Epithelial cell of proximal tubule (primary cell): Measurements from ENCODE around the gene SAPCD1. TPM values are rescaled to one million over a fixed set of nuclear protein-coding genes. Genes with fewer than 3 reads are reported as not detected.

ENCODE experiments used
- DNase-seq: peaks from one replicate; pipeline ENCODE4 v3.0.0-alpha.2; 2011; ENCODE audit warnings: low read depth
- H3K4me3 ChIP-seq: 2 replicates; pipeline ENCODE4 v1.5.1; 2011; ENCODE audit warnings: low read depth, mild to moderate bottlenecking, low read length
- total RNA-seq: library from RNA; depleted of rRNA; stranded (reverse); fragments of >200 nt; gene quantifications from 2 replicates; pipeline ENCODE4 v1.2.3, GENCODE V29; 2015
- TF ChIP-seq, protein P1 (sequence below): conservative IDR thresholded peaks from 2 replicates; pipeline ENCODE4 v1.5.1; 2012; ENCODE audit warnings: low read depth, mild to moderate bottlenecking, low read length

Gene SAPCD1
- total RNA-seq, 1 donor from 2014 or later: 4.4 TPM

DNA sequence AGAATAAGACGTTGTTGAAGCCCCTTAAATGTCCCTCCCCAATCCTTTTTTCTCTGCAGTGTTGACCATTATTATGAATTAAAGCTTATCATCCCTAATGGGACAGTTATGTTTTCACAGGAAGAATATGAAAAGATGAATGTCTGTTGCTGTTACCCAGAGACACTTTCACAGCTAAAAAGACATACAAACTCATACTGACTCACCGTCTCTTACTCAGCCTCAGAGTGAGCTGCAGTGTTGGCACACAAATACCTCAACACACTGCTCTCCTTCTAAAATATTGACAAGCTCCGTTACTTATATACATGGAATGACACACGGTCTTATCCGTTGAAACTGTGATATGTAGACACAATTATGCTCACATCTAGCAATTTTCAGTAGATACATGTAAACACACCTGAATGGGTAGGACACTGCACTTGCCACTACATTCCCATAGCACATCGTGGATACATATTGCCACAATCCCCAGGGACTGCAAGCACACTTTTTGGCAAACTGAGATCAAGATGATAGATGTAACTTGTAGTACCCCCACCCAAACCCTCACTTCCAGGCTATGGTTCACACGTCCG is 9.6 kb upstream of the SAPCD1 start:
- TF ChIP-seq, protein P1, sequence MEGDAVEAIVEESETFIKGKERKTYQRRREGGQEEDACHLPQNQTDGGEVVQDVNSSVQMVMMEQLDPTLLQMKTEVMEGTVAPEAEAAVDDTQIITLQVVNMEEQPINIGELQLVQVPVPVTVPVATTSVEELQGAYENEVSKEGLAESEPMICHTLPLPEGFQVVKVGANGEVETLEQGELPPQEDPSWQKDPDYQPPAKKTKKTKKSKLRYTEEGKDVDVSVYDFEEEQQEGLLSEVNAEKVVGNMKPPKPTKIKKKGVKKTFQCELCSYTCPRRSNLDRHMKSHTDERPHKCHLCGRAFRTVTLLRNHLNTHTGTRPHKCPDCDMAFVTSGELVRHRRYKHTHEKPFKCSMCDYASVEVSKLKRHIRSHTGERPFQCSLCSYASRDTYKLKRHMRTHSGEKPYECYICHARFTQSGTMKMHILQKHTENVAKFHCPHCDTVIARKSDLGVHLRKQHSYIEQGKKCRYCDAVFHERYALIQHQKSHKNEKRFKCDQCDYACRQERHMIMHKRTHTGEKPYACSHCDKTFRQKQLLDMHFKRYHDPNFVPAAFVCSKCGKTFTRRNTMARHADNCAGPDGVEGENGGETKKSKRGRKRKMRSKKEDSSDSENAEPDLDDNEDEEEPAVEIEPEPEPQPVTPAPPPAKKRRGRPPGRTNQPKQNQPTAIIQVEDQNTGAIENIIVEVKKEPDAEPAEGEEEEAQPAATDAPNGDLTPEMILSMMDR: no peak
- DNase-seq: no peak
- H3K4me3 ChIP-seq: no peak overlapping the region

DNA sequence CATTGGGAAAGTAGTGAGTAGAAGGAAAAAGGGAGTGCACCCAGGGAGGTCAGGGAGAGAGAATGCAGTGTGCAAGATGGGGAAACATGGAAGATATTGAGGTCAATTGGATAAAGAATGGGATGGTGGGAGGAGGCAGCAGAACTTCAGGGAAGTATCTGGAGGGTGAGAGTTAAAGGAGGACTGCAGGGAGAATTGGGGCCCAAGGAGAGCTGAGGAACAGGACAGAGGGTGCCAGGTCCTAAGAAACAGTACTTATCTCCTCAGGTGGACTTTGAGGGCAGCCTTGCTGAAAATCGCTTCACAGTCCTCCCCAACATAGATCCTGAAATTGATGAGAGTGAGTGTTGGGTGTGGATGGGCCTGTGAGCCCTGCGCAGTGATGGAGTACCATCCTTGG is 4.2 kb upstream of the SAPCD1 start:
- no peak for DNase-seq
- TF ChIP-seq, protein P1: no peak

DNA sequence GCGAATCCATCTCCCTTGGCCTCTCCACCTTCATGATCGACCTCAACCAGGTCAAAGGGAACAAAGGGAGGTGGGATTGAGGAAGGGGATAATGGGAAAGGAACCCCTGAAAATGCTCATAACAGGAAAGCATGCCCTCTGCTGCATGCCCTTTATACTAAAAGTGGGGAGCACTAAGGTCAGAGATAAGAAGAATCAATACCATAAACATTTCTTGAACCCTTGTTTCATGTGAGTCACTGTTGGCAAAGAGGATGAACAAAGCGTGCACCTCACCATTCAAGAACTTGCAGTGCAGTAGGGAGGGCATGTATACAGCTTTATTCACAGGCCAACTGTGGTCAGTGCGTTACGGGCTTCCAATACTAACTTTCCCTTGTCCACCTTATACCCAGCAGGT is 1.7 kb upstream of the SAPCD1 start:
- H3K4me3 ChIP-seq: no peak overlapping the region
- TF ChIP-seq, protein P1: no peak
- no peak for DNase-seq

More for the DNA sequence above, 4.2 kb upstream of the SAPCD1 start:
- H3K4me3 ChIP-seq: no peak overlapping the region

DNA sequence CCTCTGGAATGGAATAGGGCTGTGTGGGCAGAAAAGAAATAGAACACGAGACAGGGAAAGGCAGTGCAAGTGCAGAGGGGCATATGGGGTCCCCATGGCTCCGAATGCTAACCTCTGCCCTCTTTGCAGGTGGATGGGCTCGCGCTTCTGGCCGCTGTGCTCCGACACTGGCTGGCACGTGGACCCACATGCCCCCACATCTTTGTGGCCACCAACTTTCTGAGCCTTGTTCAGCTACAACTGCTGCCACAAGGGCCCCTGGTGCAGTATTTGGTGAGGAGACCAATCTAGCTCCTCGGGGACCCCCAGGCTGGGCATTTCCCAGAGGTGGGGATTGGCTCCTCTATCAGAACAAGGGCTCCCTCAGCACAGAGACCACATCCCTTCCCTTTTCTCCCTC is 1.1 kb upstream of the SAPCD1 start:
- DNase-seq: no peak
- TF ChIP-seq, protein P1: no peak
- no peak overlapping the region for H3K4me3 ChIP-seq

DNA sequence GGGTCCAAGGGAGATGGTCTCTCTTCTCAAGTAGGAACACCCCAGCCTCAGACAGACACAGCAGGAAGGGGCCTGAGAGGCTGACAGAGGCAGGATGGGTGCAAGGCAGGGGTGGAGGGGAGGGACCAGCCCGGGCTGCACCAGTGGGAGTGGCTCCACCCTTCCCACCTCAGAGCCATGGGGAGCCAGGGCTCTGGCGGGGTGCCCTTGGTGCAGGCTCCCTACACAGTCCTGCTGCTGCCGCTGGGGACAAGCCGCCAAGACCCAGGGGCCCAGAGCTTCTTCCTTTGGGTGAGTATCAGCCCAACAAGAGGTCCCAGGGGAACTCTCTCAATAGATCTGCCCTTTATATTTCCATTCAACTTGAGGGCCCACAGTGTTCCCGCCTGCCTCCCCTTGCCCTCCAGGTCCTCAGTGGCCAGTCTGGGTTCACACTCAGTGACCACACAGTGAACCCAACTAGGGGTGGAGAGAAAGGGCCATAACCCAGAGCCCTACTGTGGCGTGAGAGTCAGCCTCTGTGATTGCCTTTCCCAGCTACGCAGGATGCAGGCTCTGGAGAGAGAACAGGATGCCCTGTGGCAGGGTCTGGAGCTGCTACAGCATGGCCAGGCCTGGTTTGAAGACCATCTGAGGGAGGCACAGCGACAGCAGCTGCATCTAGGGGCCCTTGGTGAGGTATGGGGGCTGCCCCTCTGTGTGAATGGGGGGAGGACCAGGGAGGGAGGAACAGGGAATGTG is 592 bp downstream of the SAPCD1 start:
- DNase-seq: no peak
- TF ChIP-seq, protein P1: no peak
- no peak overlapping the region for H3K4me3 ChIP-seq

DNA sequence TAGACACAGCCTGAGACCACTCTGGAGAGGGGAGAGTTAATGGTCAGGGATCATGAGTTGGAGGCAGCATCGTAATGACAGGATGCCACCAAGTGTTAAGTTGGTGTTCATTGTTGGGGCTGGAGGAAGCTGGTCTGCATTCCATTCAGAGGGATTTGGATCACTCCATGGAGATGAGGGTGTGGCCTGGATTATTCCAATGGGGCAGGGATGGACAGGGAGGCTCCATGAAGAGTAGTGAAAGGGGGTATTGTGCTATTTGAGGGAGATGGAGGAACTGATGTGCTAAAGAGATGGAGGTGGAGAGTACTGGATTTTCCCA is 1.1 kb downstream of the SAPCD1 start:
- no peak for DNase-seq
- no peak overlapping the region for H3K4me3 ChIP-seq
- TF ChIP-seq, protein P1: no peak

DNA sequence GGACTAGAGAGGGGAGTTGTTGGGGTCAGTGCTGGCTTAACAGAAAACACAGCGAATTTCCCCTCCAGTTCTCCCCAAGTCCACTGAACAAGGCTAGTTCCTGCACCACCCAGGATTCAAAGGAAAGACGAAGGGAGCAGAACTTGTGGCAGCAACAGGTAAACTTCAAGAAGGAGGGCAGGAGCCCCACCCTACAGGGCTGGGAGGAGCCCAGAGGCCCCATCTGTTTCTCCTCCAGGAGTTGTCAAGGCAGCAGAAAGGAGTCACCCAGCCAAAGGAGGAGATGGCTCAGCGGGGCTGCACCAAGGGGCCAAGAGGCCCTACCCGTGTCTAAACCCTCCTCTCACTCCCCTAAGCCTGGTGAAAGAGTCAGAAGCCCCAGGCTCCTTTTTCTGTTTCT is 1.7 kb downstream of the SAPCD1 start:
- TF ChIP-seq, protein P1: no peak

More for the DNA sequence above, 1.7 kb downstream of the SAPCD1 start:
- DNase-seq: no peak
- H3K4me3 ChIP-seq: no peak overlapping the region
